ENCODE measurements around the gene DENND1A. TPM values are rescaled to one million over a fixed set of nuclear protein-coding genes. Genes with fewer than 3 reads are reported as not detected.

The DENND1A gene
- polyA plus RNA-seq, 2 of the 4 experiments (the other 2 are of a cell fraction): 15.1 to 21.9 TPM

DNA sequence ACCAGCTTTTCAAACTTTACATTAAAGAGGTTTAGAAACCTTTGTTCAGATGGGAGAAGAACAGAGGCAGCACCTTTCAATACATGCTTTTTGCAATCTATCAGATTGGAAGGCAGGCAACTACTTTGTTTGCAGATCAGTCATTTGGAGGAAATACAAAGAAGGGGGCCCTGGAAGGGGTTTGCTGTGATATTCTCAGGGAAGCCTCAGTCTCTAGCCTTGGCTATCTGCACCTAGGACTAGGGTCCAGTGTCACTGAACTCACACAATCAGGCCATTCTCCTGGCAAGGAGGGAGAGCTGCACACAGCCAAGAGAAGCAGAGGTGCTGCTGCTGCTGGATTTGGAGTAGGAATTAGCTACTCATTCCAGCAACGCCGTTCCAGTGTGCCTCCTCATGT, 494.5 kb downstream of the DENND1A start:
- no peak overlapping the region for H3K4me2 ChIP-seq
- ATAC-seq (no peak), FAIRE-seq (no peak), DNase-seq (ENCODE audit: low read depth in 1 of 2, low spot score in 1 of 2) (no peak)
- no peaks in the 10 kb centered on the region for H3K9me3 ChIP-seq
- ChIA-PET CTCF (interaction anchor here (1.0 to 1.6 kb wide), 3 partner anchors 10 to 12 kb away, joined by 3 to 4 read pairs (median 3); no protein-coding TSS in a partner anchor), POLR2A (no interaction called here)
- no peak overlapping the region for H3K27ac ChIP-seq
- 100% methylated on average over 2 of the region's 2 CpGs for WGBS (ENCODE audit: missing lambda C conversion rate)
- TF ChIP-seq CTCF (IDR thresholded peaks at IDR 0.05) (no peak), RNF2 (IDR thresholded peaks at IDR 0.05; ENCODE audit: borderline replicate concordance, low read depth) (no peak), EP300 (IDR thresholded peaks at IDR 0.05) (no peak), FOSL2 (IDR thresholded peaks at IDR 0.05) (no peak), FOSL2 (CRISPR knock-in tag; IDR thresholded peaks at IDR 0.05) (no peak), CBX8 (IDR thresholded peaks at IDR 0.05) (no peak)
- no peaks in the 10 kb centered on the region for H3K4me1 ChIP-seq
- no peak overlapping the region for H3K4me3 ChIP-seq

- Histone ChIP-seq H3K27ac (no peak overlapping the region), H3K9me3 (no peaks in the 10 kb centered on the region), H3K4me3 (no peak overlapping the region), H3K4me2 (no peak overlapping the region), H3K4me1 (no peaks in the 10 kb centered on the region)
- no peak for TF ChIP-seq CEBPB (IDR thresholded peaks at IDR 0.05)
- TF ChIP-seq POLR2A (IDR thresholded peaks at IDR 0.05; ENCODE audit: low read length): no peak
- TF ChIP-seq FOSB (CRISPR knock-in tag; IDR thresholded peaks at IDR 0.05): no peak
- TF ChIP-seq FOXS1 (CRISPR knock-in tag; IDR thresholded peaks at IDR 0.05): no peak
- TF ChIP-seq JUN (IDR thresholded peaks at IDR 0.05): no peak
- TF ChIP-seq ZNF302 (CRISPR knock-in tag; IDR thresholded peaks at IDR 0.05): no peak
- no peak for TF ChIP-seq KDM5A (IDR thresholded peaks at IDR 0.05)
- TF ChIP-seq HMGXB4 (CRISPR knock-in tag; IDR thresholded peaks at IDR 0.05; ENCODE audit: borderline replicate concordance): no peak
- TF ChIP-seq HOXB5 (CRISPR knock-in tag; IDR thresholded peaks at IDR 0.05): no peak
- TF ChIP-seq ELK1 (IDR thresholded peaks at IDR 0.05; ENCODE audit: low read depth, low read length): no peak
- no peak for TF ChIP-seq MAFK (IDR thresholded peaks at IDR 0.05; ENCODE audit: partially characterized antibody)
- WGBS (ENCODE audit: missing lambda C conversion rate): 71% methylated on average over 9 of the region's 9 CpGs
- no peak for FAIRE-seq
- ATAC-seq: peak; percentile 96 to 98
- CTCF ChIA-PET: interaction anchor here (0.6 to 1.6 kb wide), 3 partner anchors 11 to 75 kb away, joined by 3 to 4 read pairs (median 4); no protein-coding TSS in a partner anchor
- DNase-seq (ENCODE audit: low read depth in 1 of 2, low spot score in 1 of 2): peak; percentile 56 to 60
- POLR2A ChIA-PET: no interaction called here
Measured at GRCh38 chr9:123434619-123435240, 495.2 kb downstream of the DENND1A start.

- no peak for DNase-seq (ENCODE audit: low read depth in 1 of 2, low spot score in 1 of 2)
- FAIRE-seq: no peak
- no peak for TF ChIP-seq TP53 (CRISPR knock-in tag; IDR thresholded peaks at IDR 0.05)
- TF ChIP-seq POLR2AphosphoS2 (conservative IDR thresholded peaks at IDR 0.05; ENCODE audit: low read length): no peak
- TF ChIP-seq, protein P1, sequence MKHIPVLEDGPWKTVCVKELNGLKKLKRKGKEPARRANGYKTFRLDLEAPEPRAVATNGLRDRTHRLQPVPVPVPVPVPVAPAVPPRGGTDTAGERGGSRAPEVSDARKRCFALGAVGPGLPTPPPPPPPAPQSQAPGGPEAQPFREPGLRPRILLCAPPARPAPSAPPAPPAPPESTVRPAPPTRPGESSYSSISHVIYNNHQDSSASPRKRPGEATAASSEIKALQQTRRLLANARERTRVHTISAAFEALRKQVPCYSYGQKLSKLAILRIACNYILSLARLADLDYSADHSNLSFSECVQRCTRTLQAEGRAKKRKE (CRISPR knock-in tag; IDR thresholded peaks at IDR 0.05; ENCODE audit: low read depth): no peak
- TF ChIP-seq HMGXB4 (CRISPR knock-in tag; IDR thresholded peaks at IDR 0.05; ENCODE audit: borderline replicate concordance): no peak
- no peak for TF ChIP-seq ZFP36 (IDR thresholded peaks at IDR 0.05; ENCODE audit: borderline replicate concordance, partially characterized antibody)
- ATAC-seq: no peak
- H3K27ac ChIP-seq: no peak overlapping the region
- CTCF ChIA-PET: interaction anchor here (0.9 to 1.2 kb wide), 2 partner anchors 10 to 351 kb away, joined by 3 read pairs; no protein-coding TSS in a partner anchor
- POLR2A ChIA-PET: no interaction called here
- H3K4me1 ChIP-seq: no peaks in the 10 kb centered on the region
- H3K4me2 ChIP-seq: no peak overlapping the region
- peaks cover 4% of the 10 kb centered on the region; the same call in 1 of the 3 replicates for H3K9me3 ChIP-seq
- no peak overlapping the region for H3K4me3 ChIP-seq
- 93% methylated on average over 21 of the region's 22 CpGs for WGBS (ENCODE audit: missing lambda C conversion rate)
Measured at GRCh38 chr9:123432331-123433236, 497.3 kb downstream of the DENND1A start.
